ENCODE data around the gene RDM1. TPM values are rescaled to one million over a fixed set of nuclear protein-coding genes. Genes with fewer than 3 reads are reported as not detected.

Gene RDM1
- total RNA-seq, 1 experiment from 2014 or later: 11.7 TPM

DNA sequence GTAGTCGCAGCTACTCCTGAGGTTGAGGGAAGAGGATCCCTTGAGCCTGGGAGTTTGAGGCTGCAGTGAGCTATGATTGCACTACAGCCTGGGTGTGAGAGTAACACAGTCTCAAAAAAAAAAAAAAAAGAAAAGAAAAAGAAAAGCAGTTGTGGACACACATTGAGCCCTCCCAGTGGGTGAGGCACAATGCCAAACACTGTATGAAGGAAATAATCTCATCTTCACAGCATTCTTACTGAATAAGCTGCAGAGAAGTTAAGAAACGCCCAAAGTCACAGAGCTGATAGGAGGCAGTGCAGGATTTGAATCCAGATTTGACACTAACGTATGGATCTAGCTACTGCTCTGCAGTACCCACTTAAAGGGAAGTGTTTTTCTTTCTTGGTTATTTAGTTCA, 18.8 kb upstream of the RDM1 start:
- no peaks in the 10 kb centered on the region for H3K9me3 ChIP-seq (ENCODE audit: control insufficient read depth in 1 of 2, insufficient read depth in 1 of 2, low read depth in 1 of 2, low read length in 2 of 2)
- peaks cover 0 to 9% of the 10 kb centered on the region in 2 experiments; a peak in 3 of 4 replicates for H3K4me1 ChIP-seq (ENCODE audit: control insufficient read depth in 1 of 2, insufficient read depth in 2 of 2, low read length in 2 of 2)
- TF ChIP-seq POLR2AphosphoS5 (IDR thresholded peaks at IDR 0.05; ENCODE audit: low read depth, low read length) (no peak), EZH2phosphoT487 (IDR thresholded peaks at IDR 0.05; ENCODE audit: borderline replicate concordance) (no peak), YY1 (IDR thresholded peaks at IDR 0.05; ENCODE audit: extremely low read depth, insufficient replicate concordance, low read depth, low read length) (no peak), FOSL1 (IDR thresholded peaks at IDR 0.05; ENCODE audit: low read depth) (no peak)
- intact Hi-C loops (cut with micrococcal nuclease): no loop called here
- ChIA-PET RAD21 (ENCODE audit: low non-redundant PET in 1 of 2, low total read pairs in 2 of 2, uncharacterized antibody in 2 of 2, unreplicated experiment in 2 of 2) (no interaction called here), POLR2A (no interaction called here), CTCF (interaction anchor here (1.2 to 2.7 kb wide), 2 partner anchors 20 to 199 kb away, joined by 3 to 15 read pairs; no protein-coding TSS in a partner anchor)
- no peak overlapping the region for H3K4me3 ChIP-seq (replicated peaks in 1 of 2; ENCODE audit: low read depth in 1 of 2, low read length in 2 of 2)
- H4K20me1 ChIP-seq (ENCODE audit: insufficient read depth): no peaks in the 10 kb centered on the region
- H3K4me2 ChIP-seq (ENCODE audit: low read length): no peak overlapping the region
- BruUV-seq (replicated peaks): no TSS peak
- H3K79me2 ChIP-seq (ENCODE audit: insufficient read depth, low read length): no peaks in the 10 kb centered on the region
- no peaks in the 10 kb centered on the region for H3K9me2 ChIP-seq (ENCODE audit: insufficient read depth)
- ATAC-seq: no peak
- no peak overlapping the region for H2AFZ ChIP-seq (ENCODE audit: low read depth, low read length, poor library complexity, severe bottlenecking)
- no peak for DNase-seq (ENCODE audit: low read depth, low spot score)
- no peaks in the 10 kb centered on the region for H3K27me3 ChIP-seq (ENCODE audit: insufficient read depth, low read length)
- no peaks in the 10 kb centered on the region for H3K36me3 ChIP-seq (ENCODE audit: control insufficient read depth in 1 of 2, insufficient read depth in 2 of 2, low read length in 2 of 2)
- H3K27ac ChIP-seq (ENCODE audit: low read depth, low read length): no peak overlapping the region
- H3K9ac ChIP-seq (ENCODE audit: low read length): no peak overlapping the region

DNA sequence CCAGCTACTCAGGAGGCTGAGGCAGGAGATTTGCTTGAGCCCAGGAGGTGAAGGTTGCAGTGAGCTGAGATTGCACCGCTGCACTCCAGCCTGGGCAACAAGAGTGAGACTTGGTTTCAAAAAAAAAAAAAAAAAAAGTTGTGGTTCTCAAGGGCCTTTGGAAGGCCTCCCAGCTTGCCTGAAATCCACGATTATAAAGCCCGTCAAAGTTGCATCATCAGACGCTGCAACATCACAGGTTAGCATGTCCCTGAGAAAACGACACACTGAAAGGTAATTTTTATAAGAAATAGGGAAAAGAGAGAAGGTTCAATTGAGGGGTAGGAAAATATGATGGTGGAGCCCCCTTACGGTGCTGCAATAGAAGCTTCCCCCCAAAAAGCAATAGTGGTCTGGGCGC, 17.5 kb upstream of the RDM1 start:
- no peak overlapping the region for H3K9ac ChIP-seq (ENCODE audit: low read length)
- H3K79me2 ChIP-seq (ENCODE audit: insufficient read depth, low read length): no peaks in the 10 kb centered on the region
- intact Hi-C loops (cut with micrococcal nuclease): no loop called here
- H4K20me1 ChIP-seq (ENCODE audit: insufficient read depth): no peaks in the 10 kb centered on the region
- DNase-seq (ENCODE audit: low read depth, low spot score) (no peak), ATAC-seq (no peak)
- no TSS peak for BruUV-seq (replicated peaks)
- H3K9me2 ChIP-seq (ENCODE audit: insufficient read depth): no peaks in the 10 kb centered on the region
- peaks cover 0 to 14% of the 10 kb centered on the region in 2 experiments; a peak in 3 of 4 replicates for H3K4me1 ChIP-seq (ENCODE audit: control insufficient read depth in 1 of 2, insufficient read depth in 2 of 2, low read length in 2 of 2)
- no peak overlapping the region for H3K4me2 ChIP-seq (ENCODE audit: low read length)
- H3K27ac ChIP-seq (ENCODE audit: low read depth, low read length): no peak overlapping the region
- ChIA-PET POLR2A (no interaction called here), RAD21 (ENCODE audit: low non-redundant PET in 1 of 2, low total read pairs in 2 of 2, uncharacterized antibody in 2 of 2, unreplicated experiment in 2 of 2) (no interaction called here), CTCF (interaction anchor here (1.1 to 2.7 kb wide), 2 partner anchors 12 to 201 kb away, joined by 3 to 15 read pairs; no protein-coding TSS in a partner anchor)
- no peaks in the 10 kb centered on the region for H3K27me3 ChIP-seq (ENCODE audit: insufficient read depth, low read length)
- TF ChIP-seq EZH2phosphoT487 (IDR thresholded peaks at IDR 0.05; ENCODE audit: borderline replicate concordance) (no peak), SIN3A (IDR thresholded peaks at IDR 0.05; ENCODE audit: low read depth) (no peak), POLR2AphosphoS5 (IDR thresholded peaks at IDR 0.05; ENCODE audit: low read depth, low read length) (no peak), JUND (IDR thresholded peaks at IDR 0.05) (no peak), TCF7L2 (IDR thresholded peaks at IDR 0.05; ENCODE audit: borderline replicate concordance, extremely low read depth, insufficient read depth, insufficient read length) (no peak), EZH2 (IDR thresholded peaks at IDR 0.05) (no peak), EGR1 (IDR thresholded peaks at IDR 0.05; ENCODE audit: low read depth) (no peak)
- no peaks in the 10 kb centered on the region for H3K36me3 ChIP-seq (ENCODE audit: control insufficient read depth in 1 of 2, insufficient read depth in 2 of 2, low read length in 2 of 2)
- H2AFZ ChIP-seq (ENCODE audit: low read depth, low read length, poor library complexity, severe bottlenecking): no peak overlapping the region
- no peaks in the 10 kb centered on the region for H3K9me3 ChIP-seq (ENCODE audit: control insufficient read depth in 1 of 2, insufficient read depth in 1 of 2, low read depth in 1 of 2, low read length in 2 of 2)
- H3K4me3 ChIP-seq (replicated peaks in 1 of 2; ENCODE audit: low read depth in 1 of 2, low read length in 2 of 2): no peak overlapping the region
